CD4-positive, alpha-beta memory T cell (primary cell): ENCODE measurements around the gene SPG11. TPM values are rescaled to one million over a fixed set of nuclear protein-coding genes. Genes with fewer than 3 reads are reported as not detected.
A peak's percentile ranks its signal among the peaks of the same experiment; 100 is the strongest.
"Not testable (repeated sequence)": the region's sequence is repeated elsewhere in the genome, so short reads cannot be mapped to it uniquely, and the experiment has no call there.

Source experiments
- CTCF ChIA-PET: fragments of 350-600 bp; sonication (Branson Sonifier 250); formaldehyde crosslinking; loops from one replicate; lab custom pipeline; 2021; ENCODE audit warnings: inconsistent platforms; ENCODE audit not compliant: partially characterized antibody; lab: Charles Lee
- POLR2A ChIA-PET: fragments of 350-600 bp; sonication (Branson Sonifier 250); formaldehyde crosslinking; loops from one replicate; lab custom pipeline; 2021; ENCODE audit not compliant: partially characterized antibody; lab: Charles Lee
- DNase-seq, 5 donors: peaks; one replicate each; pipeline versions ENCODE4 v3.0.0 to v3.0.0-alpha.2; 2020 to 2022; ENCODE audit warnings: mixed read lengths in 1 of 5
- H3K27ac ChIP-seq: one replicate; pipeline ENCODE4 v1.7.0; 2013; ENCODE audit warnings: low read depth, low read length
- H3K27me3 ChIP-seq: 2 replicates; pipeline ENCODE4 v1.7.0; 2013; ENCODE audit warnings: mild to moderate bottlenecking, low read length, moderate library complexity; ENCODE audit not compliant: insufficient read depth
- H3K36me3 ChIP-seq: 2 replicates; pipeline ENCODE4 v1.7.0; 2013; ENCODE audit warnings: mild to moderate bottlenecking, low read length, moderate library complexity; ENCODE audit not compliant: insufficient read depth
- H3K4me1 ChIP-seq: 2 replicates; pipeline ENCODE4 v1.7.0; 2013; ENCODE audit warnings: mild to moderate bottlenecking, low read length, moderate library complexity; ENCODE audit not compliant: insufficient read depth
- H3K4me3 ChIP-seq, 2 donors: one replicate each; pipeline ENCODE4 v1.7.0; 2013; ENCODE audit warnings: low read length in 2 of 2, mild to moderate bottlenecking in 1 of 2
- H3K9me3 ChIP-seq, 2 donors: one replicate each; pipeline ENCODE4 v1.7.0; 2013; ENCODE audit warnings: low read length in 2 of 2, control low read depth in 1 of 2; ENCODE audit not compliant: control insufficient read depth in 1 of 2
- H3K27ac Mint-ChIP-seq, 7 donors: one replicate each; pipeline ENCODE4 v1.8.0; 2020 to 2021; ENCODE audit warnings: mixed read lengths in 7 of 7, mild to moderate bottlenecking in 6 of 7, inconsistent platforms in 3 of 7, moderate library complexity in 3 of 7
- H3K27me3 Mint-ChIP-seq, 2 donors: one replicate each; pipeline ENCODE4 v1.8.0; 2020 to 2021; ENCODE audit warnings: mixed read lengths in 2 of 2
- H3K36me3 Mint-ChIP-seq, 2 donors: one replicate each; pipeline ENCODE4 v1.8.0; 2020 to 2021; ENCODE audit warnings: mixed read lengths in 2 of 2, inconsistent platforms in 1 of 2, mild to moderate bottlenecking in 1 of 2
- H3K4me1 Mint-ChIP-seq, 4 donors: one replicate each; pipeline ENCODE4 v1.8.0; 2020 to 2021; ENCODE audit warnings: mixed read lengths in 4 of 4, mild to moderate bottlenecking in 1 of 4
- H3K4me3 Mint-ChIP-seq, 8 donors: one replicate each; pipeline ENCODE4 v1.8.0; 2020 to 2021; ENCODE audit warnings: mixed read lengths in 8 of 8, mild to moderate bottlenecking in 7 of 8, moderate library complexity in 6 of 8, inconsistent platforms in 3 of 8
- H3K9me3 Mint-ChIP-seq, 8 donors: one replicate each; pipeline ENCODE4 v1.8.0; 2020 to 2021; ENCODE audit warnings: mixed read lengths in 8 of 8, mild to moderate bottlenecking in 5 of 8, inconsistent platforms in 3 of 8, moderate library complexity in 1 of 8
- intact Hi-C: fragments of 100-400 bp; cut with micrococcal nuclease; formaldehyde crosslinking; loops from one replicate; pipeline ENCODE4 v1.15.1; 2023
- polyA plus RNA-seq, 2 donors: library from polyadenylated mRNA; unstranded; fragments of 300-500 nt; fragmentation: Illumina TruSeq; gene quantifications; one replicate each; pipeline ENCODE4 v1.2.3, GENCODE V29; 2021
- total RNA-seq, 2 experiments: library from RNA; stranded (reverse); gene quantifications; one replicate each; pipeline ENCODE4 v1.2.3, GENCODE V29; 2021

The SPG11 gene
- total and polyA plus RNA-seq, 4 experiments from 2014 or later, result 12.2 to 121 (median 69.3) TPM

GRCh38 chr15:44636976-44637375 lies 26.5 kb downstream of the SPG11 start:
- Histone ChIP-seq H3K4me1 (no peaks in the 10 kb centered on the region), H3K9me3 (no peaks in the 10 kb centered on the region), H3K27me3 (no peaks in the 10 kb centered on the region), H3K4me3 (no peak overlapping the region), H3K27ac (no peak overlapping the region), H3K36me3 (peaks cover 7% of the 10 kb centered on the region)
- Mint-ChIP-seq H3K9me3 (no peaks in the 10 kb centered on the region), H3K27ac (no peak overlapping the region), H3K27me3 (no peaks in the 10 kb centered on the region), H3K4me3 (no peak overlapping the region), H3K4me1 (peaks cover 6 to 15% (median 11%) of the 10 kb centered on the region in 4 donors), H3K36me3 (peaks cover 36 to 37% of the 10 kb centered on the region in 2 donors)
- no peak for DNase-seq
- ChIA-PET POLR2A (no interaction called here), CTCF (interaction anchor here (1.8 to 2.3 kb wide), 2 partner anchors 26 to 101 kb away, joined by 5 read pairs; no protein-coding TSS in a partner anchor)
- intact Hi-C loops, result no loop called here

GRCh38 chr15:44633603-44634002 lies 29.9 kb downstream of the SPG11 start:
- no peaks in the 10 kb centered on the region for H3K9me3 Mint-ChIP-seq
- H3K36me3 Mint-ChIP-seq, result peaks cover 38 to 52% of the 10 kb centered on the region in 2 donors
- H3K27ac Mint-ChIP-seq, result peak overlapping the region in 4 of 7 donors; percentile 9 to 69 (median 36)
- ChIA-PET CTCF (interaction anchor here (0.9 to 1.2 kb wide), 3 partner anchors 30 to 105 kb away, joined by 4 to 5 read pairs (median 4); partner anchors contain the start of genes SPG11 and TRIM69), POLR2A (interaction anchor here (1.0 to 2.4 kb wide), 3 partner anchors 19 to 78 kb away, joined by 3 to 10 read pairs (median 6); partner anchors contain the start of genes B2M, PATL2 and SPG11)
- Histone ChIP-seq H3K4me1 (no peaks in the 10 kb centered on the region), H3K9me3 (no peaks in the 10 kb centered on the region), H3K36me3 (peaks cover 24% of the 10 kb centered on the region), H3K27me3 (no peaks in the 10 kb centered on the region), H3K4me3 (no peak overlapping the region), H3K27ac (no peak overlapping the region)
- no peak for DNase-seq
- no peaks in the 10 kb centered on the region for H3K27me3 Mint-ChIP-seq
- H3K4me3 Mint-ChIP-seq, result no peak overlapping the region
- intact Hi-C loops, result no loop called here
- H3K4me1 Mint-ChIP-seq, result peaks cover 4 to 9% (median 7%) of the 10 kb centered on the region in 4 donors

- CTCF ChIA-PET, intact Hi-C loops, H3K4me3 Mint-ChIP-seq, H3K4me1 ChIP-seq, H3K4me1 Mint-ChIP-seq, H3K27me3 ChIP-seq, H3K9me3 ChIP-seq, H3K4me3 ChIP-seq, H3K27ac ChIP-seq, H3K9me3 Mint-ChIP-seq, DNase-seq, H3K27me3 Mint-ChIP-seq: not testable (repeated sequence)
- POLR2A ChIA-PET, result interaction anchor here (0.8 kb wide), 1 partner anchor 9 kb away, joined by 3 read pairs; no protein-coding TSS in a partner anchor
- peak overlapping the region in 3 of 7 donors; percentile 15 to 43 (median 18) for H3K27ac Mint-ChIP-seq
- peaks cover 36% of the 10 kb centered on the region for H3K36me3 ChIP-seq
- H3K36me3 Mint-ChIP-seq, result peaks cover 50 to 72% of the 10 kb centered on the region in 2 donors
Measured at GRCh38 chr15:44625286-44625685, 38.2 kb downstream of the SPG11 start.

- H3K36me3 Mint-ChIP-seq, result peaks cover 50 to 70% of the 10 kb centered on the region in 2 donors
- H3K4me3 ChIP-seq, result no peak overlapping the region
- H3K36me3 ChIP-seq, result peaks cover 25% of the 10 kb centered on the region
- ChIA-PET POLR2A (interaction anchor here (0.7 kb wide), 1 partner anchor 41 kb away, joined by 3 read pairs; the partner anchor contains the start of gene SPG11), CTCF (interaction anchor here (0.7 to 1.3 kb wide), 3 partner anchors 14 to 116 kb away, joined by 3 read pairs; no protein-coding TSS in a partner anchor)
- H3K4me1 ChIP-seq, result no peaks in the 10 kb centered on the region
- no peak for DNase-seq
- peaks cover 0 to 6% (median 4%) of the 10 kb centered on the region in 4 donors for H3K4me1 Mint-ChIP-seq
- intact Hi-C loops, result no loop called here
- no peaks in the 10 kb centered on the region for H3K9me3 ChIP-seq
- H3K27ac Mint-ChIP-seq, result peak overlapping the region in 2 of 7 donors; percentile 34 to 48
- no peaks in the 10 kb centered on the region for H3K9me3 Mint-ChIP-seq
- H3K4me3 Mint-ChIP-seq, result no peak overlapping the region
- H3K27me3 Mint-ChIP-seq, result no peaks in the 10 kb centered on the region
- H3K27me3 ChIP-seq, result no peaks in the 10 kb centered on the region
- H3K27ac ChIP-seq, result no peak overlapping the region
Measured at GRCh38 chr15:44623178-44623577, 40.3 kb downstream of the SPG11 start.

- Histone ChIP-seq H3K36me3 (peaks cover 20% of the 10 kb centered on the region), H3K9me3 (no peaks in the 10 kb centered on the region), H3K27me3 (no peaks in the 10 kb centered on the region), H3K4me3 (no peak overlapping the region), H3K4me1 (no peaks in the 10 kb centered on the region), H3K27ac (no peak overlapping the region)
- H3K36me3 Mint-ChIP-seq, result peaks cover 41 to 73% of the 10 kb centered on the region in 2 donors
- H3K4me1 Mint-ChIP-seq, result peaks cover 0 to 4% (median under 1%) of the 10 kb centered on the region in 4 donors
- H3K9me3 Mint-ChIP-seq, result no peaks in the 10 kb centered on the region
- H3K27me3 Mint-ChIP-seq, result no peaks in the 10 kb centered on the region
- no peak overlapping the region for H3K4me3 Mint-ChIP-seq
- CTCF ChIA-PET, result interaction anchor here (1.2 to 2.7 kb wide), 3 partner anchors 11 to 117 kb away, joined by 4 to 8 read pairs (median 6); partner anchors contain the start of gene TRIM69
- POLR2A ChIA-PET, result interaction anchor here (1.2 kb wide), 1 partner anchor 93 kb away, joined by 6 read pairs; no protein-coding TSS in a partner anchor
- intact Hi-C loops, result no loop called here
- DNase-seq, result no peak
- H3K27ac Mint-ChIP-seq, result no peak overlapping the region
Measured at GRCh38 chr15:44620081-44620480, 43.4 kb downstream of the SPG11 start.

- Histone ChIP-seq H3K9me3 (no peaks in the 10 kb centered on the region), H3K27me3 (no peaks in the 10 kb centered on the region), H3K27ac (no peak overlapping the region), H3K4me1 (no peaks in the 10 kb centered on the region), H3K4me3 (no peak overlapping the region), H3K36me3 (peaks cover 14% of the 10 kb centered on the region)
- intact Hi-C loops, result no loop called here
- Mint-ChIP-seq H3K27me3 (no peaks in the 10 kb centered on the region), H3K36me3 (peaks cover 51 to 73% of the 10 kb centered on the region in 2 donors), H3K27ac (peak overlapping the region in 2 of 7 donors; percentile 49 to 68), H3K4me1 (peaks cover 0 to 3% (median 0%) of the 10 kb centered on the region in 4 donors), H3K9me3 (no peaks in the 10 kb centered on the region), H3K4me3 (no peak overlapping the region)
- POLR2A ChIA-PET, result no interaction called here
- DNase-seq, result no peak
- CTCF ChIA-PET, result interaction anchor here (1.2 kb wide), 1 partner anchor 36 kb away, joined by 4 read pairs; no protein-coding TSS in a partner anchor
Measured at GRCh38 chr15:44616974-44617373, 46.5 kb downstream of the SPG11 start.

GRCh38 chr15:44606740-44607139 lies 56.7 kb downstream of the SPG11 start:
- no peaks in the 10 kb centered on the region for H3K4me1 Mint-ChIP-seq
- H3K27me3 ChIP-seq, result no peaks in the 10 kb centered on the region
- no peaks in the 10 kb centered on the region for H3K4me1 ChIP-seq
- DNase-seq, result no peak
- peaks cover 17% of the 10 kb centered on the region for H3K36me3 ChIP-seq
- no peaks in the 10 kb centered on the region for H3K9me3 Mint-ChIP-seq
- peak overlapping the region in 2 of 7 donors; percentile 10 for H3K27ac Mint-ChIP-seq
- POLR2A ChIA-PET, result no interaction called here
- CTCF ChIA-PET, result no interaction called here
- intact Hi-C loops, result no loop called here
- no peak overlapping the region for H3K4me3 Mint-ChIP-seq
- H3K27me3 Mint-ChIP-seq, result no peaks in the 10 kb centered on the region
- H3K9me3 ChIP-seq, result no peaks in the 10 kb centered on the region
- peaks cover 49 to 65% of the 10 kb centered on the region in 2 donors for H3K36me3 Mint-ChIP-seq
- no peak overlapping the region for H3K4me3 ChIP-seq
- H3K27ac ChIP-seq, result no peak overlapping the region
